Neuronal stem cell (in vitro differentiated cells): ENCODE measurements around the gene MCRIP2.
A peak's percentile ranks its signal among the peaks of the same experiment; 100 is the strongest.

Experiments used
- DNase-seq: peaks from one replicate; pipeline ENCODE4 v3.0.0-alpha.2; 2013; ENCODE audit warnings: low spot score
- H2AFZ ChIP-seq: one replicate; pipeline ENCODE4 v1.6.1; 2013; ENCODE audit warnings: mild to moderate bottlenecking, low read length, inconsistent platforms
- H2AK5ac ChIP-seq: 2 replicates; pipeline ENCODE4 v1.6.1; 2013; ENCODE audit warnings: low read depth, mild to moderate bottlenecking, inconsistent platforms, low read length, moderate library complexity, mixed read lengths
- H2BK120ac ChIP-seq: 2 replicates; pipeline ENCODE4 v1.6.1; 2013; ENCODE audit warnings: low read depth, mild to moderate bottlenecking, inconsistent platforms, low read length, moderate library complexity, mixed read lengths
- H2BK12ac ChIP-seq: one replicate; pipeline ENCODE4 v1.6.1; 2013; ENCODE audit warnings: low read length, inconsistent platforms
- H2BK15ac ChIP-seq: 2 replicates; pipeline ENCODE4 v1.6.1; 2013; ENCODE audit warnings: mild to moderate bottlenecking, low read length, inconsistent platforms, mixed read lengths
- H2BK5ac ChIP-seq: one replicate; pipeline ENCODE4 v1.6.1; 2013; ENCODE audit warnings: inconsistent platforms, mild to moderate bottlenecking, low read length, moderate library complexity
- H3K14ac ChIP-seq: one replicate; pipeline ENCODE4 v1.6.1; 2013; ENCODE audit warnings: low read length, inconsistent platforms
- H3K18ac ChIP-seq: 2 replicates; pipeline ENCODE4 v1.6.1; 2013; ENCODE audit warnings: low read length, inconsistent platforms
- H3K23ac ChIP-seq: 2 replicates; pipeline ENCODE4 v1.6.1; 2013; ENCODE audit warnings: low read depth, mild to moderate bottlenecking, mixed read lengths, low read length, inconsistent platforms; ENCODE audit not compliant: poor library complexity
- H3K27ac ChIP-seq: replicated peaks from 3 replicates; pipeline ENCODE4 v1.5.1; 2013; ENCODE audit warnings: low read length, inconsistent platforms
- H3K27me3 ChIP-seq, 3 experiments: 2 replicates each; pipeline ENCODE4 v1.6.1; 2013; ENCODE audit warnings: low read length in 3 of 3, mild to moderate bottlenecking in 2 of 3, inconsistent platforms in 1 of 3, low read depth in 1 of 3, mixed read lengths in 1 of 3, moderate library complexity in 1 of 3; ENCODE audit not compliant: control insufficient read depth in 3 of 3, insufficient read depth in 3 of 3
- H3K36me3 ChIP-seq, 2 donors: replicated peaks in 1 of 2; 2 replicates each; pipeline ENCODE4 v1.6.1; 2013; ENCODE audit warnings: low read length in 2 of 2; ENCODE audit not compliant: control insufficient read depth in 2 of 2, insufficient read depth in 2 of 2
- H3K4ac ChIP-seq: 2 replicates; pipeline ENCODE4 v1.6.1; 2013; ENCODE audit warnings: inconsistent platforms, mild to moderate bottlenecking, low read length, moderate library complexity
- H3K4me1 ChIP-seq, 2 donors: 1 replicate in 1 of 2; 2 replicates in 1 of 2; pipeline ENCODE4 v1.6.1; 2013; ENCODE audit warnings: low read length in 2 of 2, low read depth in 1 of 2; ENCODE audit not compliant: control insufficient read depth in 2 of 2, insufficient read depth in 1 of 2
- H3K4me2 ChIP-seq: one replicate; pipeline ENCODE4 v1.6.1; 2013; ENCODE audit warnings: mild to moderate bottlenecking, low read length, inconsistent platforms; ENCODE audit not compliant: insufficient read depth, poor library complexity, severe bottlenecking
- H3K4me3 ChIP-seq, 2 donors: 2 replicates each; pipeline ENCODE4 v1.5.1; 2013; ENCODE audit warnings: low read length in 2 of 2, mild to moderate bottlenecking in 2 of 2, inconsistent platforms in 1 of 2, moderate library complexity in 1 of 2
- H3K79me1 ChIP-seq: one replicate; pipeline ENCODE4 v1.6.1; 2013; ENCODE audit warnings: low read depth, mild to moderate bottlenecking, inconsistent platforms, low read length, moderate library complexity
- H3K9ac ChIP-seq: one replicate; pipeline ENCODE4 v1.6.1; 2013; ENCODE audit warnings: mild to moderate bottlenecking, low read depth, low read length, inconsistent platforms; ENCODE audit not compliant: poor library complexity
- H3K9me3 ChIP-seq, 2 donors: replicated peaks in 1 of 2; 2 replicates each; pipeline versions ENCODE3 to v1.6.1; 2013; ENCODE audit warnings: low read length in 2 of 2, mild to moderate bottlenecking in 2 of 2, inconsistent platforms in 1 of 2, low read depth in 1 of 2, mixed read lengths in 1 of 2, moderate library complexity in 1 of 2; ENCODE audit not compliant: control insufficient read depth in 2 of 2, insufficient read depth in 1 of 2
- H4K8ac ChIP-seq: one replicate; pipeline ENCODE4 v1.6.1; 2013; ENCODE audit warnings: low read depth, mild to moderate bottlenecking, inconsistent platforms, low read length, moderate library complexity
- H4K91ac ChIP-seq: one replicate; pipeline ENCODE4 v1.6.1; 2013; ENCODE audit warnings: low read length, low read depth, mild to moderate bottlenecking, inconsistent platforms; ENCODE audit not compliant: poor library complexity
- WGBS, 2 donors: extraction: QIAGEN DNeasy Blood & Tissue Kit; methylation state at CpG; one replicate each; pipeline ENCODE4 v1.1.7; 2013; ENCODE audit warnings: missing lambda C conversion rate in 2 of 2, mixed read lengths in 1 of 2; ENCODE audit not compliant: insufficient read length in 2 of 2, insufficient replicate concordance in 1 of 2; ENCODE audit errors: extremely low coverage in 2 of 2; 5-methylcytosine and 5-hydroxymethylcytosine counted together

MCRIP2 gene

GRCh38 chr16:670485-671352, 29.1 kb downstream of the MCRIP2 start:
- Histone ChIP-seq H3K9me3 (no peaks in the 10 kb centered on the region), H2BK120ac (no peak overlapping the region), H3K4me2 (no peak overlapping the region), H3K36me3 (peaks cover 37 to 57% of the 10 kb centered on the region in 2 donors), H4K8ac (no peak overlapping the region), H3K14ac (no peak overlapping the region), H3K4me3 (peak overlapping the region in 1 of 2 donors; percentile 3), H3K4me1 (peaks cover 2 to 13% of the 10 kb centered on the region in 2 donors), H3K27ac (no peak overlapping the region), H2AK5ac (no peak overlapping the region), H2AFZ (no peak overlapping the region), H3K23ac (no peak overlapping the region), H3K9ac (peak overlapping the region; percentile 4), H2BK12ac (no peak overlapping the region), H3K27me3 (peaks cover 0 to 9% (median 0%) of the 10 kb centered on the region in 3 experiments), H4K91ac (no peak overlapping the region), H3K18ac (no peak overlapping the region), H3K4ac (no peak overlapping the region), H3K79me1 (peaks cover 31% of the 10 kb centered on the region), H2BK15ac (no peak overlapping the region), H2BK5ac (no peak overlapping the region)
- no peak for DNase-seq
- no CpG with 5 or more reads among the region's 52 CpGs for WGBS, 2 donors

DNA sequence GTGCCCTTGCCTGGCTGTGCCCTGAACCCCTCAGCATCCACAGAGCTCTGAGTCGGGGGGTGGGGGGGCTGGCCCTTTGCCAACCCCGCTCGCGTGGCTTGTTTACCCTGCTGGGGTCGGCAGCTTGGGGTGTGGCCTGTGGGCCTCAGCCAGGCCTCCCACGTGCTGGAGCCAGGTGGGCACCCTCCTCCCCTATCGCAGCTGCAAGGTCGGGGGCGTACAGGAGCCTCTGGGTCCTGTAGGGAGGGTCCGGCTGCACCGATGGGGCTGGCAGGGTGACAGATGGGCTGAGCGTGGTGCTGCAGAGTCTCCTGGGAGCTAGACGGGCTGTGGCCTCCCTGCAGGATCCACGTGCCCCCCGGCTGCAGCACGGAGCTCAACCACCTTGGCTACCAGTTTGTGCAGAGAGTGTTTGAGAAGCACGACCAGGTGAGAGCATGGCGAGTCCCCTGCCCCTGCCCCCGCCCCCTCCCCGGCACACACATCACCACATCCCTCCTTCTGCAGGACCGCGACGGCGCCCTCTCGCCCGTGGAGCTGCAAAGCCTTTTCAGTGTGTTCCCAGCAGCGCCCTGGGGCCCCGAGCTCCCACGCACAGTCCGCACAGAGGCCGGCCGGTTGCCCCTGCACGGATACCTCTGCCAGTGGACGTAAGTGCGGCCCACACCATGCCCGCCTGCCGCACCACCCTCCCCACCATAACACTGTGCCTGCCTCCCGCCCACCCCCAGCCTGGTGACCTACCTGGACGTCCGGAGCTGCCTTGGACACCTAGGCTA, 29.9 kb downstream of the MCRIP2 start:
- peak overlapping the region; percentile 17 for H4K8ac ChIP-seq
- no CpG with 5 or more reads among the region's 40 CpGs for WGBS, 2 donors
- H3K4ac ChIP-seq, result no peak overlapping the region
- H2AFZ ChIP-seq, result no peak overlapping the region
- no peak overlapping the region for H3K9ac ChIP-seq
- H3K4me3 ChIP-seq, result no peak overlapping the region
- H3K9me3 ChIP-seq, result no peaks in the 10 kb centered on the region
- H2BK15ac ChIP-seq, result no peak overlapping the region
- H3K36me3 ChIP-seq, result peaks cover 37 to 57% of the 10 kb centered on the region in 2 donors
- no peak for DNase-seq
- H3K4me1 ChIP-seq, result peaks cover 2 to 13% of the 10 kb centered on the region in 2 donors
- no peak overlapping the region for H3K23ac ChIP-seq
- H2BK12ac ChIP-seq, result no peak overlapping the region
- H2AK5ac ChIP-seq, result no peak overlapping the region
- no peak overlapping the region for H4K91ac ChIP-seq
- H3K18ac ChIP-seq, result no peak overlapping the region
- H3K14ac ChIP-seq, result no peak overlapping the region
- H3K27me3 ChIP-seq, result peaks cover 0 to 14% (median 0%) of the 10 kb centered on the region in 3 experiments
- no peak overlapping the region for H2BK5ac ChIP-seq
- H3K4me2 ChIP-seq, result no peak overlapping the region
- H3K79me1 ChIP-seq, result peaks cover 29% of the 10 kb centered on the region
- no peak overlapping the region for H3K27ac ChIP-seq
- no peak overlapping the region for H2BK120ac ChIP-seq

DNA sequence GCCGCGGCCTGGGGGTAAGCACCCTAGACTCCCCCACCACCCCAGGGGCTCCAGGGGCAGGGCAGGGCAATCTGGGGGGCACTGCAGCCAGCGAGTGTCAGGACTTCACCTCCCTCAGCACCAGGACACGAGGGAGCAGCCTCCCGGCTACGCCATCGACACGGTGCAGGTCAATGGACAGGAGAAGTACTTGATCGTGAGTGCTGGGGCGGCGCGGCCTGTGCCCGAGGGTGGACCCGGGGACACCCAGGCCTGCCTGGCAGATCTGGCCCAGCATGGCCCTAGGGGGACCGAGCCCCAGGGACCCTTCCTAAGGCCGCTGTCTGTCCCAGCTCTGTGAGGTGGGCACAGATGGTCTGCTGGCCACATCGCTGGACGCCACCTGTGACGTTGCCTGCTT, 30.7 kb downstream of the MCRIP2 start:
- H4K8ac ChIP-seq, result no peak overlapping the region

GRCh38 chr16:672851-673250, 31.2 kb downstream of the MCRIP2 start:
- DNase-seq, result no peak
- Histone ChIP-seq H3K9ac (no peak overlapping the region), H3K14ac (no peak overlapping the region), H2BK12ac (no peak overlapping the region), H3K18ac (no peak overlapping the region), H3K79me1 (peaks cover 29% of the 10 kb centered on the region), H3K23ac (peak overlapping the region; percentile 65), H3K9me3 (no peaks in the 10 kb centered on the region), H4K8ac (no peak overlapping the region), H3K4me1 (peaks cover 2 to 13% of the 10 kb centered on the region in 2 donors), H3K4ac (no peak overlapping the region), H3K27ac (no peak overlapping the region), H3K4me3 (no peak overlapping the region), H3K27me3 (peaks cover 0 to 14% (median 0%) of the 10 kb centered on the region in 3 experiments), H2BK120ac (no peak overlapping the region), H2BK5ac (no peak overlapping the region), H2AK5ac (no peak overlapping the region), H3K36me3 (peaks cover 37 to 57% of the 10 kb centered on the region in 2 donors), H2AFZ (no peak overlapping the region), H4K91ac (no peak overlapping the region), H3K4me2 (no peak overlapping the region), H2BK15ac (no peak overlapping the region)
- no CpG with 5 or more reads among the region's 21 CpGs for WGBS, 2 donors

More for the DNA sequence above, 30.7 kb downstream of the MCRIP2 start:
- Histone ChIP-seq H2BK120ac (no peak overlapping the region), H3K4me2 (no peak overlapping the region), H2BK5ac (no peak overlapping the region), H3K4me1 (peaks cover 2 to 13% of the 10 kb centered on the region in 2 donors), H2BK12ac (no peak overlapping the region), H3K14ac (no peak overlapping the region), H3K9ac (no peak overlapping the region), H2AFZ (no peak overlapping the region), H3K9me3 (no peaks in the 10 kb centered on the region), H3K23ac (no peak overlapping the region), H3K4me3 (no peak overlapping the region), H2BK15ac (no peak overlapping the region), H2AK5ac (no peak overlapping the region), H3K27me3 (peaks cover 0 to 14% (median 0%) of the 10 kb centered on the region in 3 experiments), H4K91ac (no peak overlapping the region), H3K18ac (no peak overlapping the region), H3K27ac (no peak overlapping the region), H3K4ac (no peak overlapping the region), H3K36me3 (peaks cover 37 to 57% of the 10 kb centered on the region in 2 donors), H3K79me1 (peaks cover 29% of the 10 kb centered on the region)
- no CpG with 5 or more reads among the region's 19 CpGs for WGBS, 2 donors
- no peak for DNase-seq
